H1 (cell line): ENCODE data around the gene ARHGAP10. TPM values are rescaled to one million over a fixed set of nuclear protein-coding genes. Genes with fewer than 3 reads are reported as not detected.

Experiments used
- CTCF ChIA-PET: fragments of 300-600 bp; sonication (Branson Sonifier 250); formaldehyde crosslinking; loops from one replicate; lab custom pipeline; 2021; ENCODE audit not compliant: partially characterized antibody; lab: Charles Lee
- POLR2A ChIA-PET: fragments of 300-600 bp; sonication (Branson Sonifier 250); formaldehyde crosslinking; loops from one replicate; lab custom pipeline; 2021; ENCODE audit warnings: inconsistent platforms; ENCODE audit not compliant: partially characterized antibody; lab: Charles Lee
- DNase-seq, 2 experiments: peaks; one replicate each; pipeline versions ENCODE4 v3.0.0 to v3.0.0-alpha.2; 2010 to 2022; ENCODE audit warnings: low spot score in 2 of 2, low read depth in 1 of 2, mixed read lengths in 1 of 2
- FAIRE-seq: peaks from 2 replicates; lab custom pipeline; 2011; peaks lifted over from hg19 to GRCh38; lab: Jason Lieb, UNC
- H2AFZ ChIP-seq: 2 replicates; pipeline ENCODE4 v1.8.1; 2012; ENCODE audit warnings: low read length, inconsistent platforms
- H2AK5ac ChIP-seq: 2 replicates; pipeline ENCODE4 v1.6.1; 2013; ENCODE audit warnings: low read depth, low read length
- H2BK120ac ChIP-seq: replicated peaks from 2 replicates; pipeline ENCODE3; 2013; ENCODE audit warnings: low read depth, low read length, inconsistent platforms
- H2BK12ac ChIP-seq: 2 replicates; pipeline ENCODE4 v1.6.1; 2013; ENCODE audit warnings: low read depth, low read length
- H2BK15ac ChIP-seq: 2 replicates; pipeline ENCODE4 v1.6.1; 2013; ENCODE audit warnings: low read length
- H2BK20ac ChIP-seq: 2 replicates; pipeline ENCODE4 v1.6.1; 2013; ENCODE audit warnings: low read length
- H2BK5ac ChIP-seq: 2 replicates; pipeline ENCODE4 v1.6.1; 2013; ENCODE audit warnings: low read depth, low read length
- H3K14ac ChIP-seq: 2 replicates; pipeline ENCODE4 v1.6.1; 2013; ENCODE audit warnings: inconsistent platforms; ENCODE audit not compliant: insufficient read length
- H3K18ac ChIP-seq: 2 replicates; pipeline ENCODE4 v1.6.1; 2013; ENCODE audit warnings: low read length; ENCODE audit errors: extremely low read depth
- H3K23ac ChIP-seq: 2 replicates; pipeline ENCODE4 v1.6.1; 2013; ENCODE audit warnings: inconsistent platforms; ENCODE audit not compliant: insufficient read length
- H3K23me2 ChIP-seq: 2 replicates; pipeline ENCODE4 v1.6.1; 2013; ENCODE audit warnings: low read depth, low read length
- H3K27ac ChIP-seq: 2 replicates; pipeline ENCODE4 v1.6.1; 2011; ENCODE audit warnings: low read depth, low read length, inconsistent platforms
- H3K27me3 ChIP-seq, 4 experiments: replicated peaks in 1 of 4; 1 replicate in 1 of 4; 2 replicates in 3 of 4; pipeline versions ENCODE4 v1.6.1 to v1.8.1; 2011 to 2013; ENCODE audit warnings: low read length in 3 of 4, mild to moderate bottlenecking in 3 of 4, inconsistent platforms in 2 of 4, mixed read lengths in 2 of 4, moderate library complexity in 1 of 4; ENCODE audit not compliant: control insufficient read depth in 3 of 4, insufficient read depth in 3 of 4; ENCODE audit errors: extremely low read depth in 1 of 4
- H3K36me3 ChIP-seq, 4 experiments: 2 replicates each; pipeline versions ENCODE4 v1.6.1 to v1.8.1; 2011 to 2013; ENCODE audit warnings: mild to moderate bottlenecking in 4 of 4, low read length in 3 of 4, moderate library complexity in 2 of 4, control low read depth in 1 of 4, inconsistent platforms in 1 of 4; ENCODE audit not compliant: insufficient read depth in 4 of 4, control insufficient read depth in 2 of 4
- H3K4ac ChIP-seq: replicated peaks from 2 replicates; pipeline ENCODE3; 2013; ENCODE audit warnings: low read length, low read depth, mixed read lengths, inconsistent platforms; ENCODE audit not compliant: insufficient read length
- H3K4me1 ChIP-seq, 4 experiments: replicated peaks in 1 of 4; 1 replicate in 1 of 4; 2 replicates in 3 of 4; pipeline versions ENCODE4 v1.6.1 to v1.8.1; 2011 to 2013; ENCODE audit warnings: low read length in 3 of 4, inconsistent platforms in 2 of 4, mixed read lengths in 1 of 4; ENCODE audit not compliant: insufficient read depth in 4 of 4, control insufficient read depth in 3 of 4
- H3K4me2 ChIP-seq, 2 experiments: 2 replicates each; pipeline versions ENCODE4 v1.6.1 to v1.8.1; 2011 to 2013; ENCODE audit warnings: low read depth in 2 of 2, low read length in 2 of 2, control low read depth in 1 of 2, inconsistent platforms in 1 of 2, mild to moderate bottlenecking in 1 of 2; ENCODE audit not compliant: insufficient read depth in 1 of 2
- H3K4me3 ChIP-seq, 4 experiments: fragments of 200-600, 300-600 bp in 1 of 4; sonication (generic), shearing (Covaris generic), sonication (Bioruptor Twin) in 1 of 4; 2 replicates each; pipeline versions ENCODE4 v1.5.1 to v1.8.1; 2011 to 2016; ENCODE audit warnings: low read length in 4 of 4, low read depth in 3 of 4, control low read depth in 2 of 4, inconsistent platforms in 2 of 4, mild to moderate bottlenecking in 2 of 4, mixed read lengths in 1 of 4, moderate library complexity in 1 of 4; ENCODE audit not compliant: insufficient read depth in 2 of 4; ENCODE audit errors: extremely low read depth in 1 of 4
- H3K56ac ChIP-seq: replicated peaks from 2 replicates; pipeline ENCODE3; 2013; ENCODE audit warnings: low read depth, mild to moderate bottlenecking, mixed read lengths, low read length, inconsistent platforms; ENCODE audit not compliant: insufficient read length
- H3K79me1 ChIP-seq: 2 replicates; pipeline ENCODE4 v1.6.1; 2013; ENCODE audit warnings: low read depth, low read length, control low read depth
- H3K79me2 ChIP-seq, 2 experiments: 2 replicates each; pipeline versions ENCODE4 v1.6.1 to v1.8.1; 2012 to 2013; ENCODE audit warnings: low read length in 2 of 2, mild to moderate bottlenecking in 2 of 2, inconsistent platforms in 1 of 2; ENCODE audit not compliant: insufficient read depth in 2 of 2, control insufficient read depth in 1 of 2
- H3K9ac ChIP-seq, 4 experiments: replicated peaks in 1 of 4; 1 replicate in 1 of 4; 2 replicates in 3 of 4; pipeline versions ENCODE4 v1.6.1 to v1.8.1; 2011 to 2013; ENCODE audit warnings: low read depth in 3 of 4, low read length in 3 of 4, control low read depth in 2 of 4, mild to moderate bottlenecking in 2 of 4, moderate library complexity in 2 of 4, inconsistent platforms in 1 of 4; ENCODE audit errors: extremely low read depth in 1 of 4
- H3K9me3 ChIP-seq, 2 experiments: 2 replicates each; pipeline versions ENCODE4 v1.6.1 to v1.8.1; 2012 to 2013; ENCODE audit warnings: mild to moderate bottlenecking in 2 of 2, moderate library complexity in 2 of 2, control low read depth in 1 of 2, inconsistent platforms in 1 of 2, low read depth in 1 of 2, low read length in 1 of 2, mixed read lengths in 1 of 2; ENCODE audit not compliant: insufficient read depth in 2 of 2
- H4K20me1 ChIP-seq, 2 experiments: replicated peaks in 1 of 2; 2 replicates each; pipeline versions ENCODE3 to v1.8.1; 2011 to 2013; ENCODE audit warnings: inconsistent platforms in 2 of 2, low read length in 2 of 2, mild to moderate bottlenecking in 1 of 2; ENCODE audit not compliant: insufficient read depth in 2 of 2, control insufficient read depth in 1 of 2
- H4K5ac ChIP-seq: 2 replicates; pipeline ENCODE4 v1.6.1; 2013; ENCODE audit warnings: low read length, low read depth, mixed read lengths, inconsistent platforms; ENCODE audit not compliant: insufficient read length
- H4K8ac ChIP-seq: 2 replicates; pipeline ENCODE4 v1.8.0; 2013; ENCODE audit warnings: mild to moderate bottlenecking, moderate library complexity, low read length, inconsistent platforms; ENCODE audit not compliant: insufficient read depth; ENCODE audit errors: extremely low read depth
- H4K91ac ChIP-seq: replicated peaks from 2 replicates; pipeline ENCODE3; 2013; ENCODE audit warnings: low read length, mixed read lengths, inconsistent platforms; ENCODE audit not compliant: insufficient read length
- CBX8 ChIP-seq: fragments of 300-800, 300-1000 bp; sonication (generic); IDR thresholded peaks from 2 replicates; pipeline ENCODE4 v1.7.1; 2016; ENCODE audit warnings: low read depth, low read length, borderline replicate concordance
- EP300 ChIP-seq, 2 experiments: IDR thresholded peaks; 1 replicate in 1 of 2; 2 replicates in 1 of 2; pipeline ENCODE4 v1.6.1; 2011 to 2012; ENCODE audit warnings: low read depth in 2 of 2, low read length in 2 of 2, mild to moderate bottlenecking in 2 of 2, borderline replicate concordance in 1 of 2, inconsistent platforms in 1 of 2, moderate library complexity in 1 of 2
- GTF2F1 ChIP-seq: IDR thresholded peaks from 2 replicates; pipeline ENCODE4 v1.6.1; 2012; ENCODE audit warnings: low read depth, low read length, improper control_type of control experiment, borderline replicate concordance
- HDAC2 ChIP-seq, 2 experiments: fragments of 300-600 bp in 1 of 2; sonication (generic) in 1 of 2; IDR thresholded peaks; 2 replicates each; pipeline ENCODE4 v1.6.1; 2011 to 2012; ENCODE audit warnings: low read depth in 2 of 2, low read length in 2 of 2, mild to moderate bottlenecking in 2 of 2, moderate library complexity in 2 of 2, borderline replicate concordance in 1 of 2, inconsistent platforms in 1 of 2
- JUN ChIP-seq: IDR thresholded peaks from 2 replicates; pipeline ENCODE4 v1.6.1; 2011; ENCODE audit warnings: low read depth, mild to moderate bottlenecking, improper control_type of control experiment, low read length
- PHF8 ChIP-seq: fragments of 200-600 bp; sonication (generic); conservative IDR thresholded peaks from 2 replicates; pipeline ENCODE4 v1.7.1; 2012; ENCODE audit warnings: low read depth, mild to moderate bottlenecking, inconsistent platforms, low read length, moderate library complexity
- POU5F1 ChIP-seq: IDR thresholded peaks from 2 replicates; pipeline ENCODE4 v1.6.1; 2011; ENCODE audit warnings: low read depth, mild to moderate bottlenecking, low read length, moderate library complexity
- RBBP5 ChIP-seq: IDR thresholded peaks from 2 replicates; pipeline ENCODE4 v1.7.1; 2012; ENCODE audit warnings: low read depth, mild to moderate bottlenecking, inconsistent platforms, low read length, moderate library complexity, borderline replicate concordance
- SIN3A ChIP-seq, 2 experiments: IDR thresholded peaks in 1 of 2; conservative IDR thresholded peaks in 1 of 2; 2 replicates each; pipeline ENCODE4 v1.6.1; 2011 to 2012; ENCODE audit warnings: low read length in 2 of 2, improper control_type of control experiment in 1 of 2, low read depth in 1 of 2, mild to moderate bottlenecking in 1 of 2
- SP1 ChIP-seq: IDR thresholded peaks from 2 replicates; pipeline ENCODE4 v1.6.1; 2011; ENCODE audit warnings: low read depth, low read length
- SP4 ChIP-seq: IDR thresholded peaks from 2 replicates; pipeline ENCODE4 v1.6.1; 2012; ENCODE audit warnings: low read length, inconsistent platforms
- SUZ12 ChIP-seq: fragments of 200-600 bp; sonication (generic); IDR thresholded peaks from 2 replicates; pipeline ENCODE4 v1.6.1; 2012; ENCODE audit warnings: mild to moderate bottlenecking, inconsistent platforms, low read length, moderate library complexity, mixed read lengths
- ZNF274 ChIP-seq: IDR thresholded peaks from 2 replicates; pipeline ENCODE4 v1.7.0; 2012; ENCODE audit warnings: low read length, borderline replicate concordance; ENCODE audit errors: extremely low read depth
- WGBS, 2 experiments: shearing (Covaris generic) in 1 of 2; methylation state at CpG; one replicate each; pipeline versions ENCODE4 v1.1.6 to v1.1.7; 2013 to 2015; ENCODE audit warnings: low lambda C conversion rate in 2 of 2, mixed read lengths in 2 of 2, inconsistent platforms in 1 of 2, low coverage in 1 of 2, missing lambda C conversion rate in 1 of 2; ENCODE audit not compliant: insufficient replicate concordance in 2 of 2, insufficient coverage in 1 of 2, insufficient read length in 1 of 2; ENCODE audit errors: extremely low coverage in 1 of 2, missing lambda C conversion rate in 1 of 2; 5-methylcytosine and 5-hydroxymethylcytosine counted together
- polyA plus RNA-seq, 7 experiments: library from polyadenylated mRNA; depleted of rRNA in 3 of 7; stranded (reverse) in 5 of 7; unstranded in 2 of 7; fragments of >200 nt in 5 of 7; fragments of 200-250 nt in 2 of 7; gene quantifications; 1 replicate in 5 of 7; 2 replicates in 1 of 7; 4 replicates in 1 of 7; pipeline versions ENCODE4 v1.2.1 to v1.2.3, GENCODE V29; 2011 to 2013; ENCODE audit warnings: missing spikeins in 2 of 7, mixed read lengths in 2 of 7
- total RNA-seq: library from RNA; stranded (reverse); fragmentation: NEBNext Ultra II Directional; extraction: Animal tissue kit (Norgen Biotek cat#: 25700); gene quantifications from 2 replicates; pipeline ENCODE4 v1.2.1, GENCODE V29; 2021
- TF ChIP-seq, protein P1 (sequence below): IDR thresholded peaks from 2 replicates; pipeline ENCODE4 v1.6.1; 2012; ENCODE audit warnings: inconsistent platforms

Gene ARHGAP10
- total and polyA plus RNA-seq, 2 of the 8 experiments (the other 6 are each of a cell fraction or from before 2014, with no cell fraction given), result 3.7 to 6.1 TPM

DNA sequence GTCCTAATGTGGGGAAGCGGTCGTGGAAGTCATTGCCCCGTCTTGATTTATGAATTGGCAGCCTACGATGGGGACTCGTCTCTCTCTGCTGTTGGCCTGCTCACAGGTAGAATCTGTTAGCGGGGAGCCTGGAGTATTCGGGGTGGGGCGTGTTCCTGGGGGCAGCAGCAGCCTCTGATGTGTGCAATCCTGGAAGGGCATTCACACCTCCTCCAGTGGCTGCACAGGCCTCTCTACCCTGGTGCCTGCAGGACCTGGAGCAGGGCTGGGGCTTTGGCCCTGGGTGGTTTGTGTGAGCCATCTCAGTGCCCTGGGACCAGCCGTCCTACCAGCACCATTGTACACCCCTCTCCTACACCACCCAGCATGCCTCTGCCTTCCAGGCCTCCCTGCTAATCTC lies 340.9 kb downstream of the ARHGAP10 start:
- 94% methylated on average over 8 of the region's 9 CpGs; no CpG with 5 or more reads in 1 of the 2 experiments for WGBS, 2 experiments
- no peak for TF ChIP-seq POU5F1
- TF ChIP-seq RBBP5, result no peak
- TF ChIP-seq PHF8, result no peak
- TF ChIP-seq EP300 (IDR thresholded peaks at IDR 0.05; ENCODE audit: borderline replicate concordance in 1 of 2, low read depth in 2 of 2, low read length in 2 of 2), result no peak
- TF ChIP-seq GTF2F1, result no peak
- TF ChIP-seq HDAC2 (IDR thresholded peaks at IDR 0.05; ENCODE audit: borderline replicate concordance in 1 of 2, low read depth in 2 of 2, low read length in 2 of 2), result no peak
- TF ChIP-seq, protein P1, sequence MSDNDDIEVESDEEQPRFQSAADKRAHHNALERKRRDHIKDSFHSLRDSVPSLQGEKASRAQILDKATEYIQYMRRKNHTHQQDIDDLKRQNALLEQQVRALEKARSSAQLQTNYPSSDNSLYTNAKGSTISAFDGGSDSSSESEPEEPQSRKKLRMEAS, result no peak
- TF ChIP-seq CBX8, result no peak
- TF ChIP-seq JUN, result no peak
- TF ChIP-seq SP4, result no peak
- no peak for TF ChIP-seq SP1
- TF ChIP-seq SIN3A (conservative IDR thresholded peaks at IDR 0.05 in 1 of 2, IDR thresholded peaks at IDR 0.05 in 1 of 2; ENCODE audit: low read depth in 1 of 2, low read length in 2 of 2), result no peak
- TF ChIP-seq SUZ12, result no peak
- TF ChIP-seq ZNF274, result no peak

More for the DNA sequence above, 340.9 kb downstream of the ARHGAP10 start:
- DNase-seq, result no peak
- Histone ChIP-seq H3K9ac (no peak overlapping the region), H3K56ac (no peak overlapping the region), H2AK5ac (no peak overlapping the region), H3K9me3 (peaks cover 19 to 21% of the 10 kb centered on the region in 2 experiments), H2BK12ac (no peak overlapping the region), H2BK120ac (no peak overlapping the region), H3K14ac (no peak overlapping the region), H3K79me2 (no peaks in the 10 kb centered on the region), H3K4ac (no peak overlapping the region), H2BK5ac (no peak overlapping the region; the same call in 1 of the 2 replicates), H3K4me1 (peaks cover 0 to 1% (median 0%) of the 10 kb centered on the region in 4 experiments; a peak in 2 of 7 replicates), H2BK20ac (no peak overlapping the region), H2AFZ (no peak overlapping the region), H4K5ac (no peak overlapping the region), H4K91ac (no peak overlapping the region), H3K36me3 (peaks cover 0 to 7% (median 0%) of the 10 kb centered on the region in 4 experiments; a peak in 3 of 8 replicates), H3K23ac (no peak overlapping the region), H3K4me3 (no peak overlapping the region), H3K79me1 (no peaks in the 10 kb centered on the region), H4K8ac (no peak overlapping the region), H3K23me2 (no peaks in the 10 kb centered on the region), H4K20me1 (no peaks in the 10 kb centered on the region), H2BK15ac (no peak overlapping the region), H3K27ac (no peak overlapping the region), H3K18ac (no peak overlapping the region), H3K4me2 (no peak overlapping the region), H3K27me3 (no peaks in the 10 kb centered on the region)
- CTCF ChIA-PET, result no interaction called here
- POLR2A ChIA-PET, result no interaction called here
- FAIRE-seq, result no peak
